Renal cortex interstitium (tissue), 15 donors: ENCODE results near the gene KNSTRN. TPM values are rescaled to one million over a fixed set of nuclear protein-coding genes. Genes with fewer than 3 reads are reported as not detected.

Experiments
- DNase-seq, 11 donors: peaks; one replicate each; pipeline ENCODE4 v3.0.0-alpha.2; 2013; ENCODE audit warnings: low read depth in 9 of 11, low spot score in 4 of 11; ENCODE audit errors: extremely low read depth in 1 of 11
- long read RNA-seq, 16 experiments: transcript quantifications; one replicate each; lab custom pipeline, GENCODE V29; 2026
- polyA plus RNA-seq, 3 donors: library from polyadenylated mRNA; unstranded; fragments of 120-200 nt; gene quantifications; one replicate each; pipeline ENCODE4 v1.2.1, GENCODE V29; 2013; ENCODE audit not compliant: insufficient read length in 3 of 3

KNSTRN gene
- polyA plus RNA-seq, result 10 to 100 TPM; 27.9 to 34.6 (median 33.8) TPM
- long read RNA-seq, donor 1, transcript KNSTRN-201 (9 exons, 1,714 nt), result major isoform, 5 of 7 reads
- long read RNA-seq, donor 1, partial matches to known transcripts, result 0 of 7 reads
- long read RNA-seq, donor 1, other reads (novel, unspliced or antisense), result 0 of 7 reads
- long read RNA-seq, donor 2, transcript KNSTRN-201 (9 exons, 1,714 nt), result major isoform, 8 of 11 reads
- long read RNA-seq, donor 2, partial matches to known transcripts, result 0 of 11 reads
- long read RNA-seq, donor 2, other reads (novel, unspliced or antisense), result 0 of 11 reads
- long read RNA-seq, donor 3, transcript KNSTRN-201 (9 exons, 1,714 nt), result major isoform, 7 of 14 reads
- long read RNA-seq, donor 3, partial matches to known transcripts, result 6 of 14 reads
- long read RNA-seq, donor 3, other reads (novel, unspliced or antisense), result 0 of 14 reads
- long read RNA-seq, donor 4, transcript KNSTRN-201 (9 exons, 1,714 nt), result major isoform, 8 of 8 reads
- long read RNA-seq, donor 4, partial matches to known transcripts, result 0 of 8 reads
- long read RNA-seq, donor 4, other reads (novel, unspliced or antisense), result 0 of 8 reads
- long read RNA-seq, donor 5, result 0 reads
- long read RNA-seq, donor 6, transcript KNSTRN-201 (9 exons, 1,714 nt), result major isoform, 9 of 12 reads
- long read RNA-seq, donor 6, partial matches to known transcripts, result 0 of 12 reads
- long read RNA-seq, donor 6, other reads (novel, unspliced or antisense), result 0 of 12 reads
- long read RNA-seq, donor 7, transcript KNSTRN-201 (9 exons, 1,714 nt), result major isoform, 17 of 22 reads
- long read RNA-seq, donor 7, partial matches to known transcripts, result 5 of 22 reads
- long read RNA-seq, donor 7, other reads (novel, unspliced or antisense), result 0 of 22 reads
- long read RNA-seq, donor 8, result 0 reads
- long read RNA-seq, donor 9, transcript KNSTRN-201 (9 exons, 1,714 nt), result major isoform, 12 of 14 reads
- long read RNA-seq, donor 9, partial matches to known transcripts, result 0 of 14 reads
- long read RNA-seq, donor 9, other reads (novel, unspliced or antisense), result 0 of 14 reads
- long read RNA-seq, donor 10, transcript KNSTRN-201 (9 exons, 1,714 nt), result major isoform, 10 of 11 reads
- long read RNA-seq, donor 10, partial matches to known transcripts, result 0 of 11 reads
- long read RNA-seq, donor 10, other reads (novel, unspliced or antisense), result 0 of 11 reads
- long read RNA-seq, donor 11, transcript KNSTRN-201 (9 exons, 1,714 nt), result major isoform, 10 of 10 reads
- long read RNA-seq, donor 11, partial matches to known transcripts, result 0 of 10 reads
- long read RNA-seq, donor 11, other reads (novel, unspliced or antisense), result 0 of 10 reads
- long read RNA-seq, donor 12, partial matches to known transcripts, result 0 of 5 reads
- long read RNA-seq, donor 12, other reads (novel, unspliced or antisense), result 0 of 5 reads
- long read RNA-seq, donor 13, result 0 reads
- long read RNA-seq, donor 14, transcript KNSTRN-201 (9 exons, 1,714 nt), result major isoform, 8 of 8 reads
- long read RNA-seq, donor 14, partial matches to known transcripts, result 0 of 8 reads
- long read RNA-seq, donor 14, other reads (novel, unspliced or antisense), result 0 of 8 reads
- long read RNA-seq, donor 15, partial matches to known transcripts, result 0 of 3 reads
- long read RNA-seq, donor 15, other reads (novel, unspliced or antisense), result 0 of 3 reads
- long read RNA-seq, donor 16, transcript KNSTRN-201 (9 exons, 1,714 nt), result major isoform, 26 of 32 reads
- long read RNA-seq, donor 16, partial matches to known transcripts, result 0 of 32 reads
- long read RNA-seq, donor 16, other reads (novel, unspliced or antisense), result 0 of 32 reads

GRCh38 chr15:40382580-40383456 is at the start of gene KNSTRN:
Gene KNSTRN (plus strand): TSS chr15:40382721. CDS start chr15:40382836, 115 bp downstream.
- DNase-seq, result peak in 10 of 11 donors; percentile 76 to 92 (median 88)

- no peak for DNase-seq
Measured at GRCh38 chr15:40333922-40334492, 48.5 kb upstream of the KNSTRN start.

- DNase-seq, result no peak
Measured at GRCh38 chr15:40334541-40334940, 48.0 kb upstream of the KNSTRN start.

- no peak for DNase-seq
Measured at GRCh38 chr15:40334941-40335795, 47.4 kb upstream of the KNSTRN start.

- no peak for DNase-seq
Measured at GRCh38 chr15:40335938-40336743, 46.4 kb upstream of the KNSTRN start.

GRCh38 chr15:40336744-40337122 is 45.8 kb upstream of the KNSTRN start:
- DNase-seq, result no peak

- DNase-seq, result no peak
Measured at GRCh38 chr15:40337597-40337996, 44.9 kb upstream of the KNSTRN start.

- peak in 1 of 11 donors; percentile 43 for DNase-seq
Measured at GRCh38 chr15:40338041-40338657, 44.4 kb upstream of the KNSTRN start.

GRCh38 chr15:40338921-40339620 is 43.5 kb upstream of the KNSTRN start:
- no peak for DNase-seq

GRCh38 chr15:40339621-40339945 is 42.9 kb upstream of the KNSTRN start:
- DNase-seq, result no peak

GRCh38 chr15:40340038-40340739 is 42.3 kb upstream of the KNSTRN start:
- DNase-seq, result no peak

- DNase-seq, result peak in 3 of 11 donors; percentile 63 to 81 (median 67)
Measured at GRCh38 chr15:40340740-40341400, 41.7 kb upstream of the KNSTRN start, which contains the start of gene CCDC9B. Gene CCDC9B (minus strand): TSS chr15:40340939. CDS start chr15:40340819, 120 bp downstream.
